ENCODE results near the gene CTSK.
"Not testable (repeated sequence)": the region's sequence is repeated elsewhere in the genome, so short reads cannot be mapped to it uniquely, and the experiment has no call there.

DNA sequence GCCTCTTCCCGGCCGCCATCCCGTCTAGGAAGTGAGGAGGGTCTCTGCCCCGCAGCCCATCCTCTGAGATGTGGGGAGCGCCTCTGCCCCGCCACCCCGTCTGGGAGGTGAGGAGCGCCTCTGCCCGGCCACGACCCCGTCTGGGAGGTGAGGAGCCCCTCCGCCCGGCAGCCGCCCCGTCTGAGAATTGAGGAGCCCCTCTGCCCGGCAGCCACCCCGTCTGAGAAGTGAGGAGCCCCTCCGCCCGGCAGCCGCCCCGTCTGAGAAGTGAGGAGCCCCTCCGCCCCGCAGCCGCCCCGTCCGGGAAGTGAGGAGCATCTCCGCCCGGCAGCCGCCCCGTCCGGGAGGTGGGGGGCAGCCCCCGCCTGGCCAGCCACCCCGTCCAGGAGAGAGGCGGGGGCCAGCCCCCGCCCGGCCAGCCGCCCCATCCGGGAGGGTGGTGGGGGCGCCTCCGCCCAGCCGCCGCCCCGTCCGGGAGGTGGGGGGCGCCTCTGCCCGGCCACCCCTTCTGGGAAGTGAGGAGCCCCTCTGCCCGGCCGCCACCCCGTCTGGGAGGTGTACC lies 42.8 kb upstream of the CTSK start:
- TF ChIP-seq, protein P1, sequence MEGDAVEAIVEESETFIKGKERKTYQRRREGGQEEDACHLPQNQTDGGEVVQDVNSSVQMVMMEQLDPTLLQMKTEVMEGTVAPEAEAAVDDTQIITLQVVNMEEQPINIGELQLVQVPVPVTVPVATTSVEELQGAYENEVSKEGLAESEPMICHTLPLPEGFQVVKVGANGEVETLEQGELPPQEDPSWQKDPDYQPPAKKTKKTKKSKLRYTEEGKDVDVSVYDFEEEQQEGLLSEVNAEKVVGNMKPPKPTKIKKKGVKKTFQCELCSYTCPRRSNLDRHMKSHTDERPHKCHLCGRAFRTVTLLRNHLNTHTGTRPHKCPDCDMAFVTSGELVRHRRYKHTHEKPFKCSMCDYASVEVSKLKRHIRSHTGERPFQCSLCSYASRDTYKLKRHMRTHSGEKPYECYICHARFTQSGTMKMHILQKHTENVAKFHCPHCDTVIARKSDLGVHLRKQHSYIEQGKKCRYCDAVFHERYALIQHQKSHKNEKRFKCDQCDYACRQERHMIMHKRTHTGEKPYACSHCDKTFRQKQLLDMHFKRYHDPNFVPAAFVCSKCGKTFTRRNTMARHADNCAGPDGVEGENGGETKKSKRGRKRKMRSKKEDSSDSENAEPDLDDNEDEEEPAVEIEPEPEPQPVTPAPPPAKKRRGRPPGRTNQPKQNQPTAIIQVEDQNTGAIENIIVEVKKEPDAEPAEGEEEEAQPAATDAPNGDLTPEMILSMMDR (IDR thresholded peaks at IDR 0.05; ENCODE audit: poor library complexity), result not testable (repeated sequence)
- not testable (repeated sequence) for TF ChIP-seq EZH2 (IDR thresholded peaks at IDR 0.05; ENCODE audit: borderline replicate concordance)

Data from hepatocyte (in vitro differentiated cells).